Left hindlimb (tissue), 1 donor: ENCODE measurements around the gene KCNQ5.

Source experiments
- DNase-seq: peaks from one replicate; pipeline ENCODE4 v3.0.0-alpha.2; 2018

The KCNQ5 gene

DNA sequence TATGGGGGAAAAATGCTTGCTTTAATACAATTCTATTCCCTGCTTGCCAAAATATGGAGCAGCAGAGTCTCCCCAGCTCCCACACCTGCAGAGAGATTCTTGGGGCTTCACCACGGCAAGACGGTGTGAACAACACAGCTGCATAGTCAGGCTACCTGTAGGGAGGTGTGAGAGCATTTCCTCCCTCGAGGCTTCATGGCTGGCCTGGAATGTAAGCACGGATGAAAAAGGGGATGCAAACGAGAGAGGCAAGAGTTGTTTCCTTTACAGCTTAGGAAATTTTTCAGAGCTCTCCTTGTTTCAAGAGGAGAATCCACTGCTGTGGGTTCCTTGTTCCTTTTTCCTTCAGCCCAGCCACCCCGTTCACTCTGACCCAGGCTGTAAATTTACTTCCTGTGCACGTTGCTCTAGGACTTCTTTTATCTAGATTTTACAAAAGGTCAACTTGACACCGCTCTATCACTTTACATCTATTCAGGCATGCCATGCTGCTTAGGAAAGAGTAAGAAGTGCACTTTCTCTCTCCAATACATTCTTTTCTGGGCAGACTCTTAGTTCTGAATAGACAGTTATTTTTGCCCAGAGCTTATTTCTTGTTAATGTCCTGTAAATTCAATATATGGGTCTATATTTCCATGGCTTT is 406.4 kb downstream of the KCNQ5 start:
- DNase-seq, result no peak

GRCh38 chr6:73028893-73029450 is 407.1 kb downstream of the KCNQ5 start:
- DNase-seq, result no peak

DNA sequence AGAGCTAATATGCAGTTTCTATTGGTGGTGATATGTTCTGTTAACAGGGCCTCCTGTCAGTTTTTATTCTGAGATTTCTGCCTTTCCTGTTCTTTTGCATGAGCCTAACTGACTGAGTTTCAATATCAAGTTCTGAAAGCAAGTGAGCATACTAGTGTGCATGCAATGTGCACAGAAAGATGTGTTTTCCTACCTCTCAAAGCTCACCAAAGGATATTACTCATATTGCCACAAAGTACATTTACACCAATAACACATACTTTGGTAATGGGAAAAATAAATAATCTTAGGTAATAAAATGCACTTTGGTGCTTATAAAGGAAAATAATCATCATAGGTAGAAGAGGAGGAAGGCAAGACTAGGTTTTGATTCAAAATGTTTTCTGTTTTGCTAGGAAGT is 408.4 kb downstream of the KCNQ5 start:
- no peak for DNase-seq

DNA sequence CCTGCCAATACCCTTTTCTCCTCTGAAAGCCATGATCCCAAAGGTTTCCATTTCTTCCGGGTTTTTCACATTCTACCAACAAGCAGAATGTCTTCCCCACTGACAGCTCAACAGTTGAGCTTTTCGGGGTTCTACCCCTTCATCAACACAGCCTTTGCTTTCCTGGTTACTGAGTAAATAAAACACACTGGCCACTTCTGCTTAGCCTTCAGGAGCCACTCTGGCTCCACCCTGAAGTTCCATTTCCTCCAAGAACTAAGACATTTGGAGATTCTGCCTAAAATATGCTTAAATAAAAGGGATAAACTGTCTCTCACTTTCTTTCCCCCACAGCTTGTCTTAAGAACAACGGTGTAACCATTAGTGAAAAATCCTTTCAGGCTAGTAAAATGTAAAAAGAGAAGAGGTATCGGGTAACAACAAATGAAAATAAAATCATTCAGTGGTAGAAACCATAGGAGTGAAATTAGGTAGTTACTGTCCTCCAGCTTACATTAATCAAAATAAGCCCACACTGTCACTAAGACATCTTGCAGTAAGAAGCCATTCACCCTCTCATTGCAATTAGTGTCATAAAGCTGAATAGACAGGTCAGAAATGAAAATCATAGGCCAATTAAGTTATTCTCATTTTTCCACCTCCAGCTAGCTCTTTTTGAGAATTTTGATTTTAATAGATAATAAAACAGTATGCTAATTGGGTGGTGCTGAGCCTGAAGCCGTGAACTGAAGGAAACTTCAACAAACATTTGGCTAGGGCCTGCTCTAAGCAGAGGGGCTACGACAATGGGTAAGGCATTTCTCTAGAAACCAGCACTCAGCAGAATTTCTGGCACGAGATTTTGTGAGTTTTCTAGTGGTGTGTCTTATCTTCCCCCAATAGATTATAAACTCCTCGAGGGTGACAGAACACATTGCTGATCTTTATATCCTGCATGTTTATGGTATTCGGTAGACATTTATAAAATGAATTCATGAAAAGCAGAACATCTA is 409.2 kb downstream of the KCNQ5 start:
- DNase-seq, result no peak

DNA sequence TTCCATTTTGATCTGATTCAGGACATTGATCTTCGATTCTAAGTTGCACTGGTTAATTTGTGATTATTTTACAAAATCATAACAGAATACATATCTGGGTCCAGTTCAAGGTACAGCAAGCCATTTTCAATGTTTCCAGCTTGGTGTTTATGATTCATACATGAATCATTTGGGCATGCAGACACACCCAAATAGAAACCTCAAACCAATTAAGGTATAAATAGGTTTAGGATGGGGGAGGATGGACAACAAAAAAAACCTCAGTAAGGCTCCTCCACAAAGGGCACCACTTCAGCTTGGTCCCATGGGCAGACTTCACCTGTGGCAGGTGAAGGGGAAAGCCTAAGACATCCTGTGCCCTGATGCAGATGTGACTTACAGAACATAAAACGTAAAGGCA is 410.7 kb downstream of the KCNQ5 start:
- no peak for DNase-seq

DNA sequence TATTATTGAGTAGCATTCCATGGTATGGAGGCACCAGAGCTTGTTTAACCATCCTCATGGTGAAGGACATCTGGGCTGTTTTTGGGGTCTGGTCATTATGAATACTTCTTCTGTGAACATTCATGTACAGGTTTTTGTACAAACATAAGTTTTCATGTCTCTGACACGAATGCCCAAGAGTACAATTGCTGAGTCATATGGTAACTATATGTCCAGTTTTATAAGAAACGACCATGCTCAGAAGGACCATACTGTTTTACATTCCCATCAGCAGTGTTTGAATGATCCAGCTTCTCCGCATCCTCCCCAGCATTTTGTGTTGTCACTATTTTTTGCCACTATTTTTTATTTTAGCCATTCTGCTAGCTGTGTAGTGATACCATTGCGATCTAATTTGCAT is 414.8 kb downstream of the KCNQ5 start:
- no peak for DNase-seq

DNA sequence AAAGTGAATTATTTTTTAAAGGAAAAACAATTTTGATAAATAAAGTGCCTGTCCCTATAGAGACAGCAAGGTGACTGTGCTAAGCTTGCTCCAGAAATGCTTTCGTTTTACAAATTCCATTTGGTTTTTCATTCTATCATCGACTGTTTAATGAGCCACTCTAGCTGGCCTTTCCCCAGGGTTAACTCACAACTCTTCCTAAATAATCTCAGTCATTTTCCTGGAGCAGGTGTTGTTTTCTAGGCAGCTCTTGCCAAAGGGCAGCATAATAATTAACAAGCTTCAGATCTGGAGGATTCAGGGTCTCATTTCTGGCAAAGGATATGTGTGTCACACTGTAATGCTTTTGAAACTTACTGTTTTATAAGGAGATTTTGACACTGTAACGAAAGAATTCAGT is 419.2 kb downstream of the KCNQ5 start:
- DNase-seq, result no peak

GRCh38 chr6:73042892-73043291 is 421.0 kb downstream of the KCNQ5 start:
- no peak for DNase-seq

DNA sequence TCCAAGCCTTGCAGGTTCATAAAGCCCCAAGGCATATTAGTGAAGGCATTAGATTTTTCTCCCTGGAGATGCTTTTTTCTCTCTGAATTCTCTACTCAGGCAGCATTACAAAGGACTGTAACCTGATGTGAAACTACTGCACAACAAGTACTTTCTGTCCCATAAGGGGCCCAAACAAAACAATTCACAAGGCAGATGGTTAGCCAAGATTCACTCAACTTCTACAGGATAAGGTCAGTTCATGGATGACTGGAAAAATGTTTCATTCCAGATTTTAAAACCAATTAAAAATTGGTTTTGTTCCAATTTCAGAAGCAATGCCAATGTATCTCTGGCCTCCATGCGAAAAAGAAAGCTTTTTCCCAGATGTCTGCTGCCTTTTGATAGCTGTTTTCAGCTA is 421.6 kb downstream of the KCNQ5 start:
- no peak for DNase-seq

GRCh38 chr6:73045609-73046008 is 423.7 kb downstream of the KCNQ5 start:
- no peak for DNase-seq

GRCh38 chr6:73047801-73048200 is 425.9 kb downstream of the KCNQ5 start:
- no peak for DNase-seq

GRCh38 chr6:73049971-73050594 is 428.2 kb downstream of the KCNQ5 start:
- no peak for DNase-seq

GRCh38 chr6:73050706-73051105 is 428.8 kb downstream of the KCNQ5 start:
- no peak for DNase-seq

GRCh38 chr6:73051147-73051546 is 429.3 kb downstream of the KCNQ5 start:
- DNase-seq, result no peak

DNA sequence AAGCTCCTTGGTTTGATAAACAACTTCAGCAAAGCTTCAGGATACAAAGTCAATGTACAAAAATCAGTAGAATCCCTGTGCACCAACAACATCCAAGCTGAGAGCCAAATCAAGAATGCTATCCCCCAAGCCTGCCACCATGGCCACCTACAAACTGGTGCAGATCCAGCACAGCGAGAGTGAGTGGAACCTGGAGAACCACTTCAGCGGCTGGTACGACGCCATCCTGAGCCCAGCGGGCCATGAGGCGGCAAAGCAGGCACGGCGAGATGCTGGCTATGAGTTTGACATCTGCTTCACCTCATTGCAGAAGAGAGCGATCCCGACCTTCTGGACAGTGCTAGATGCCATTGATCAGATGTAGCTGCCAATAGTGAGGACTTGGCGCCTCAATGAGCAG is 433.1 kb downstream of the KCNQ5 start:
- no peak for DNase-seq

DNA sequence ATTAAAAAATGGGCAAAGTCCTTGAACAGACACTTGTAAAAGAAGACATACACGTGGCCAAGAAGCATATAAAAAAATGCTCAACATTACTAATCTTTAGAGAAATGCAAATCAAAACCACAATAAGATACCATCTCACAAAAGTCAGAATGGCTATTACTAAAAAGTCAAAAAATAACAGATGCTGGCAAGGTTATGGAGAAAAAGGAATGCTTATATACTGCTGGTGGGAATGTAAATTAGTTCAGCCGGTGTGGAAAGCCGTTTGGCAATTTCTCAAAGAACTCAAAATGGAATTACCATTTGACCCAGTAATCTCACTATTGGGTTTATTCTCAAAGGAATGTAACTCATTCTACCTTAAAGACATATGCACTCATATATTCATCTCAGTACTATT is 436.9 kb downstream of the KCNQ5 start:
- DNase-seq, result no peak

GRCh38 chr6:73062130-73062529 is 440.3 kb downstream of the KCNQ5 start:
- DNase-seq, result no peak

- DNase-seq, result no peak
These were observed 441.0 kb downstream of the KCNQ5 start for GRCh38 chr6:73062837-73063236.

- no peak for DNase-seq
These were observed 442.4 kb downstream of the KCNQ5 start for GRCh38 chr6:73064266-73064665.

DNA sequence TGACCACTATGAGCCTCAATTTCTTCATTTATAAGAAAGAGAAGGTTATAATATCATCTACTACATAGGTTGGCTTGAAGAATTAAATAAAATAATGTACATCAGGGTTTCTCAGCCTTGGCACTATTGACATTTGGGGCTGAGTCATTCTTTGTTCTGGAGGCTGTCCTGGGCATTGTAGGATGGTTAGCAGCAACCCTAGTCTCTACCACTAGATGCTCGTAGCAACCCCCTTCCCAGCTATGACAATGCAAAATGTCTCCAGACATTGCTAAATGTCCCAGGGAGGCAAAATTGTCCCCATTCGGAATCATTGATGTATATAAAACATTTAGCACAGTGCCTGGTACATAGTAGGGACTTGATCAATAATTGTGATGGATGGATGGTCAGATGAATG is 451.4 kb downstream of the KCNQ5 start:
- no peak for DNase-seq

- no peak for DNase-seq
These were observed 452.3 kb downstream of the KCNQ5 start for GRCh38 chr6:73074175-73074574.

- no peak for DNase-seq
These were observed 454.5 kb downstream of the KCNQ5 start for GRCh38 chr6:73076211-73076954.
